Non-pigmented ciliary epithelial cell (primary cell): ENCODE measurements around the gene EME1.
"Not testable (repeated sequence)": the region's sequence is repeated elsewhere in the genome, so short reads cannot be mapped to it uniquely, and the experiment has no call there.

Source experiments
- DNase-seq: peaks from one replicate; pipeline ENCODE4 v3.0.0-alpha.2; 2010; ENCODE audit warnings: low read depth

The EME1 gene

GRCh38 chr17:50394711-50395110, 21.7 kb downstream of the EME1 start:
- no peak for DNase-seq

DNA sequence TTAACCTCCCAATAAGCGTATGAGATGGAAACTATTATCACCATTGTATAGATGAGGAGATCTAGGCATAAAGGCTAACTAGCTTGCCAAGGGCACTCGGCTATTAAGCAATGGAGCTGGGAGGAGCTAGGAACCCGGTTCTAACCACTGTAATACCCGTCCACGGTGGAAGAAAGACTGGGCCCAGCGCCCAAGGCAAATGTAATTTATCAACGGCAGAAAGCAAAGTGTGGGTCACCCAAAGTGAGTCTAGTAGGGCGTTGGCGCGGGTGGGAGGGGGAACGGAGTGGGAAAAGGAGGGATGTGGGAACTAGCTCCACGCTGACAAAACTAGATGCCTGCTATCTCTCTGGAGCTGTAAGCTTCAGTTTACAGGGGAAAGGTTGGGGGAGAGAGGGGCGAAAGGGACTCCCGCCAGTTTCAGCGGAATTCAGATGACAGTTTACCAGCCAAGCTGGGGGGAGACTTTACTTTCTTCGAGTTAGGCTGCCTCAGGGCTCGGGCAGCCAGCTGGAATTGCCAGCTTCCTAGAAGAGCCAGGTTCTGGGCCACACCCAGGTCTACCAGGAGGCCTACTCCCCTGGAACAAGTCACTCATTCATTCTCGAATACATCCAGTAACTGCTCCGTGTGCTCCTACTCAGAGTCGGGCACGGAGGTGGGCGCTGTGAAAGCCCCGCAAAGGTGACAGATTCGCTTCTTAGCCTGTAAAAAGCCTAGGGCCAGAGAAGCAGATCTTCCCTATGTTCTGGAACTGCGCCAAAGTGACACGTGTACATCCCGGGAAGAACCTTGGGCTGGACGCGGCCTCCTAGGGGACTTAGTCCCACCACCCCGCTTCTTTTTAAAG, 23.5 kb downstream of the EME1 start:
- no peak for DNase-seq

GRCh38 chr17:50397111-50397918, 24.3 kb downstream of the EME1 start, which contains the start of gene LRRC59:
Gene LRRC59, minus strand, starts transcription at chr17:50397523. Its CDS starts 206 bp downstream, at chr17:50397317.
- DNase-seq: peak; percentile 35

DNA sequence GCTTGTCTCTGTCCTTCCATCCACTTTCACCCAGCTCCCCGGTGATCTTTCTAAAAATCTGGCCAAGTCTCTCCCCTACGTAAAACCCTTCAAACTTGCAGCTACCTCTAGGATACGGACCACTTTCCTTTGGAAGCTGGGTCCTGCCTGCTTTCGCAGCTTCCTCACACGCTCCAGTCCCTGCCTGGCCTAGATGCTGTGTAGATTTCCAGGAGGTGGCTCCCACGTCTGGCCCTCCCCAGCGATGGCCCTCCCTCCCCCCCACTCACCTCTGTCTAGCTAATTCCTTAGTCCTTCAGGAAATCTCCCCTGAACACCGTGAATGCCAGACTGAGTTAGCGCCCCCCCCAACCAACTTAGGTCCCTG, 24.9 kb downstream of the EME1 start:
- no peak for DNase-seq

GRCh38 chr17:50398672-50399071, 25.6 kb downstream of the EME1 start:
- not testable (repeated sequence) for DNase-seq

GRCh38 chr17:50399591-50399990, 26.6 kb downstream of the EME1 start:
- not testable (repeated sequence) for DNase-seq

DNA sequence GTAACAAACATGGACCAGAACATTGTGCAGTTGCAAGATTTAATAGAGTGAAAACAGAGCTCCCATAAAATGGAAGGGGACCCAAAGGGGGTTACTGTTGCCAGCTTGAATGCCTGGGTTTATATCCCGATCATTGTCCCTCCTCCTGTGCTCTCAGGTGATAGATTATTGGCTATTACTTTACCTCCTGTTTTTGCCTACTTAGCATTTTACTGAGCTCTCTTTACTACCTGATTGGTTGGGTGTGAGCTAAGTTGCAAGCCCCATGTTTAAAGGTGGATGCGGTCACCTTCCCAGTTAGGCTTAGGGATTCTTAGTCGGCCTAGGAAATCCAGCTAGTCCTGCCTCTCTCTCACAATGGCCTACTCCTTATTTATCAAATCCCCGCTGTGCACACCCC, 32.3 kb downstream of the EME1 start:
- DNase-seq: not testable (repeated sequence)

- no peak for DNase-seq
These were observed 33.5 kb downstream of the EME1 start for GRCh38 chr17:50406578-50406977.

GRCh38 chr17:50407921-50408320, 34.9 kb downstream of the EME1 start:
- no peak for DNase-seq

- DNase-seq: no peak
These were observed 39.2 kb downstream of the EME1 start for GRCh38 chr17:50412188-50412732.

DNA sequence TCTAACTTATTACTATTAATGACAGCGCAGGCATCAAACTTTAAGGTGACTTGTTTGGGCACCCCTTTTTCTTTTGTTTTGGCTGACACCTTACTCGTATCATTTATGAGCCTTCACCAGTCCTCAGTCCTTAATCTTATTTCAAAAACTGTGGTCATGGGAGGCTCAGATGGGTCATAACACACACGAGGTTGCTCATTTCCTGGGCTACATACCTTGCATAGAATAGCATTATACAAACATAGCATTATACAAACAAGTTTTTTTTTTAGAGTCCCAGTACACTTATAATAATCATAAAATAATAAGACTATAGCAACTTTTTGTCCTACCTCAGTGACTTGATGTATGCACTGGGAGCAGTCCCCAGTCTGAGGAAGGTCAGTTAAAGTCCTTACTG, 41.8 kb downstream of the EME1 start:
- DNase-seq: no peak

GRCh38 chr17:50419577-50419976, 46.5 kb downstream of the EME1 start:
- not testable (repeated sequence) for DNase-seq

- DNase-seq: no peak
These were observed 47.5 kb downstream of the EME1 start for GRCh38 chr17:50420419-50421112.

DNA sequence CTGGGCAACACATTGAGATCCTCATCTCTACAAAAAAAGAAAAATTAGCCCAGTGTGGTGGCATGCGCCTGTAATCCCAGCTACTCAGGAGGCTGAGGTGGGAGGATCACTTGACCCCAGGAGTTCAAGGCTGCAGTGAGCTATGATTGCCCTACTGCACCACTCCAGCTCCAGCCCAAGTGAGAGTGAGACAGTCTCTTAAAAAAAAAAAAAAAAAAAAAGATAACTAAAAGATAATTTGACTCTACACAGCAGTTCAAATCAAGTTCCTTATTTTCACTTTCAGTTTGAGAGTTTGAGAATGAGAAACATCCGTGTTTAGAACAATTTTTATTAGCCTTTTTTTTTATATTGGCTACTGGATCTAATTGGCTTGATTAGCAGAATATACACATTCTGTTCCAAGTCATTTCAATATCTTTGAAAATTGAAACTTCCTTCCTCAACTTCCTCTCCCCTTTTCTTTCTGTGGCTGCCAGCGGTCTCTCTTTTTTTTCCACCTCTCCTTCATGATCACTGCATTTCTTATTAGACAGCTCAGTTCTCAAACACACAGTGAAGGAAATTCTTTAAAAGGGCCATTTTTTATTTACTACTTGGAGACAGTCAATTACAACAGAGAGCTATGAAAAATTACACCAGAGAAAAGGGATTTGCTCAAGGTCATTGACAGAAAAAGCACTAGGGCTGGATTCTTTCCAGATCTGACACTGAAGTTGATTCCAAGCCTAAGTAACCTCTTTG, 48.5 kb downstream of the EME1 start:
- no peak for DNase-seq

GRCh38 chr17:50422738-50423137, 49.7 kb downstream of the EME1 start:
- no peak for DNase-seq

DNA sequence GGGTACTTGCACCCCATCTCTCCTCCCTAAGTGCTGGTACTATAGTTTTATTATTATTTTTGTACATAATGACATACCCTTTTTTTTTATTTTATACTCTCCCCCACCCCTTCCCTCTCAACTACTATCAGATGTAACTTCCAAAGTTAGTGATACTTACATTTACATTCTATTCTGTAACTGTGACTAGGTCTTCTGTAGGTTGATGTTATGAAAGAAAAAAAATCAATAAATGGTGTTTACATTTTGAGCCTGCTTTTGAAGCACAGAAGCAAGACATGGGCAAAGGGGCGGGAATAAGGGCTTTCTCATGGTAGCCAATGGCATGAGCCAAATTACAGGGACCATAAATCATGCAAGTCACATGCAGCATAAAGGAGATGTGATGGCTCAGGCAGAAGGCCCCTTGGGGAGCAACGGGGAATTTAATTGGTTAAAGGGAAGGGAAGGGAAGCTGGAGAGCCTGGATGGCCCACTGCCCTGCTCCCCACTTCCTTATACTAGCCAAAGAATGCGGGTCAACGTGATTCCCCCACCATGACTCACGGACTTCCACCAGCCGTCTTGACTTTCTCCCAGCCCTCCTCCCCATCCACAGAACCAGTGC, 50.6 kb downstream of the EME1 start:
- peak; percentile 42 for DNase-seq

DNA sequence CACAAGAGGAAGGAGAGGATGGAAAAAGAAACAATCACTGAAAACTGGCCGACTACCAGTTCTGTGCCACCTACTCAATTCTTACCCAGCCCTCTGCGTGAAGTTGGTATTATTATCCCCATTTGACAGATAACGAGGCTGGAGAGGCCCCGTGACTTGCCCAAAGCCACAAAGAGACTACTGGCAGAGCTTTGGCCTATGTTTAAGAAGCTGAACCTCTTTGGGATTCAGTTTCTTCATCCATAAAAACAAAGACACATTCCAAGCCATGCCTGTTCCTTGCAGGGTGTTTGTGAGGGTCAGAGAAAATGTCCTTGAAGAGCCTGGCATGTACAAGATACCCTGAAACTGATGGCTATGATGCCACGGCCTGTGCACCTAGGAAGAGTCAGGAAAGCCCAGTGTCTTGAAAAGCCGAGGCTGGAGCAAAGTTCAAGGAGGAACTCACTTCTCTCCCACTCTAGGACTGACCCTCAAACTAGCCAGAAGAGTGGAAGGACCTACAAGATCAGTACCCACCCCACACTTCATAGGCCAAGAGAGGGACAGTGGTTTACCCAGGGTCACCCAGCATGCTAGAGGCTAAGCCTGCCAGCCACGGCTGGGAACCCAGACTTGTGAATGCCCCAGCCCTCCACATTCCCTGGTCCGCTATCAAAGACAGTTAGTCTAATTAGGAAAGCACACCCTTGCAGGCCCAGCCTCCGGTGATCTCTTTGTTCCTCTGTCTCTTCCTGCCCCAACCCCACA, 51.4 kb downstream of the EME1 start:
- DNase-seq: no peak

DNA sequence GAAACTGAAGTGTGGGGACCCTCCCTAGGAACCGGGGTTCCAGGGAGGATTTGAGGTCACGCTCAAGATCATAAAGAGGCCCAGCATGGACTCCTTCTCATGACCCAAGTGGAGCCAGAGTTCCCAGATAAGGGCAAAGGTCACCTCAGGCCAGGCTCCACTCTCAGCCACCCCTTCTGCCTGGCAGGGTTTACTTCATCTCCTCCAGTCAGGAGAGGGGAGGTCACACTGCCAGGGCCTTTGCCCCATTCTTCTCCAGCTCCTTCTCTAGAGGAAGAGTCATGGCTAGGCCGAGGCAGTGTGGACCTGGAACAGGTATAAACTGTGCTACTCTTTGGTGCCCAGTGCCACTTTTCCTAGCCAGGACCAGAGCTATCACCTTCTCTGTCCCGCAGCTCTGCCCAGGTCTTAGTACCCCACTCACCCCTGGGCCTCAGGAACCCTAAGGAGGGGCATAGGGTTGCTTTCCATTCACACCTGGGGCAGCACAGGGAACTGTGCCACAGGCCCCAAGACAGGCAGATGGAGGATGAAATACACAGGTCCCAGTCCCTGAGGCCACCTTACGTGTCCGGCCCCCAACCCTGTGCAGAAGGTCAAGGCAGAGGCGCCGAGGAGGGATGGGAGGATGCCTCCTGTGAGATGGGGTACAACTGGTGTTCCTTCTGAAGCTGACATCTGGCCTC, 52.1 kb downstream of the EME1 start:
- no peak for DNase-seq

DNA sequence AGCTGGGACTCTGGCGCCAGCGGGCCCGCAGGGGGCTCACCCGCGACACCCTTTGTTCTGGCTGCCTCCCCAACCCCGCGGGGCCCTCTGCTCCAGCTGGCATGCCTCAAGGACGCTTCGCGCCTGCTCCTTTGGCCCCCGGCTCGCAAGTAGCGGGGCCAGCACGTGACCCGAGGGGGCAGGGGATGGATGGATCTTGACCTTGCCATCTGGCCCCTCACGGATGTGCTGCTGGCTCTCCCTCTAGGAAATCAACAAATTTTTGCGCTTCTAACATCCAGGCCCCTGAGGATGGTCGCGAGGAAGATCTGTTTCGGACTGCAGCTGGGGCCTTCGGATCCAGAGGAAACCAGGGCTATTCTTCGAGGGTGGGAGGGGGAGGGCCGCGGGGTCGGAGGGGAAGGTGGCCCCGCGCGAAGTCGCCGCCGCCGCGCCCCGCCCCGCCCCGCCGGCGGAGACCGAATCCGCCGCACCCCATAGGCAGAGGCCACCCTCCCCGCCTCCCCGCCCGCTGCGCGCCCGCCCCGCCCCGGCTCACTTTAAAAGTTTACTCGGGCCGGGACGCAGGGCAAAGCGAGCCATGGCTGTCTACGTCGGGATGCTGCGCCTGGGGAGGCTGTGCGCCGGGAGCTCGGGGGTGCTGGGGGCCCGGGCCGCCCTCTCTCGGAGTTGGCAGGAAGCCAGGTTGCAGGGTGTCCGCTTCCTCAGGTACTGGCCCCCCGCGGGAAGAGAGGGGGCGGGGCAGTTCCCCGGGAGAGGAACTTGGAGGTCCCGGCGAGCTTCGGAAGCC, 52.8 kb downstream of the EME1 start, which contains the start of gene ACSF2:
Gene ACSF2, plus strand, starts transcription at position 537 of the 790 bp plus-strand sequence. Its CDS starts 44 bp downstream, at position 581.
- no peak for DNase-seq
